SH-SY5Y (cell line): Measurements from ENCODE around the gene CEBPE.

Experiments
- GATA2 ChIP-seq: IDR thresholded peaks from 2 replicates; pipeline ENCODE4 v1.6.1; 2011; ENCODE audit warnings: mild to moderate bottlenecking, low read depth, low read length
- GATA3 ChIP-seq: IDR thresholded peaks from 2 replicates; pipeline ENCODE4 v1.6.1; 2011; ENCODE audit warnings: low read depth, mild to moderate bottlenecking, low read length, moderate library complexity

DNA sequence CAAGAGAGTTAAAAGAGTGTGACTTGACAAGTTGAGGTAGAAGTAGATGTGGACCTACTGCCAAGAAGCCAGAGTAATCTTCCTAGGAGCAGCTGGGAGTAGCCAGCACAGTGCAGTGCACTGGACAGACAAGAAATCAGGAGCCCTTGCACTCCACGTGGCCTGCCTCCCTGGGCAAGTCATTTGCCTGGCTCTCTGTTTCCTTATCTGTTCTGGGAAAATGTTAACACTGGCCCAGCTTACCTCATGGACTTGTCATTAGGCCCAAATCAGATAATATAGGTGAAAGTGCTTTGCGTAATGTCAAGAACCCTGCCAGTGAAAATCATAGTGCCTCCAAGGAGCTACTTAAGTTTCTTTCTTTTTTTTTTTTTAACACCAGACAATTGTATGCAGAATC lies 45.2 kb upstream of the CEBPE start:
- TF ChIP-seq GATA3 (no peak), GATA2 (no peak)
